DND-41 (cell line): ENCODE results near the gene TSSK6.

Experiments used
- CTCF ChIP-seq: IDR thresholded peaks from 2 replicates; pipeline ENCODE4 v1.5.1; 2012; ENCODE audit warnings: borderline replicate concordance, low read length, moderate library complexity, mild to moderate bottlenecking; ENCODE audit not compliant: poor library complexity, severe bottlenecking; ENCODE audit errors: extremely low read depth
- EZH2 ChIP-seq: IDR thresholded peaks from 3 replicates; pipeline ENCODE4 v1.6.1; 2012; ENCODE audit warnings: borderline replicate concordance, low read depth, mild to moderate bottlenecking, moderate library complexity, low read length, inconsistent platforms; ENCODE audit not compliant: severe bottlenecking

- TF ChIP-seq EZH2, result no peak
- TF ChIP-seq CTCF, result no peak
Observed at GRCh38 chr19:19482809-19483596, 32.3 kb downstream of the TSSK6 start.
